GM19372 (cell line): ENCODE data around the gene MYL10.
"Not testable (repeated sequence)": the region's sequence is repeated elsewhere in the genome, so short reads cannot be mapped to it uniquely, and the experiment has no call there.

Experiments used
- ATAC-seq: cut with Tn5 transposase; IDR thresholded peaks from one replicate; pipeline ENCODE4 v1.9.1; 2021; ENCODE audit warnings: mild to moderate bottlenecking, low read depth, moderate library complexity; ENCODE audit not compliant: unreplicated experiment

Gene MYL10

DNA sequence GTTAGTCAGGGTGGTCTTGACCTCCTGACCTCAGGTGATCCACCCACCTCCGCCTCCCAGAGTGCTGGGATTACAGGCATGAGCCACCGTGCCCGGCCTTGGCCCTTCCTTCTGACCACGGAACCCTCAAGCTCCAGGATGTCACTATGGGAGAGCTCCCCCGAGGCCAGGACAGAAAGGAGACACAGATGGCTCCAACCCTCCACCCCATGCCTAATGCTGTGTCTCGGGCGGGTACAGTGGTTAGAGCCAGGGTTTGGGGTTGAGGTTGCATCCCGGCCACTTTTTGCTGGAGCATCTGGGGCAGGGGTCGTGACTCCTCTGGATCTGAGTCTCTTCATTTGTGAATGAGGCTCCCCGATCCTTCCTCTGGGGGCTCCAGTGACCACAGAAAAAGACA is 8.1 kb downstream of the MYL10 start:
- no peak for ATAC-seq

GRCh38 chr7:101620395-101620794 is 8.7 kb downstream of the MYL10 start:
- no peak for ATAC-seq

GRCh38 chr7:101618916-101619315 is 10.2 kb downstream of the MYL10 start:
- ATAC-seq, result no peak

GRCh38 chr7:101618207-101618839 is 10.8 kb downstream of the MYL10 start:
- ATAC-seq, result no peak

DNA sequence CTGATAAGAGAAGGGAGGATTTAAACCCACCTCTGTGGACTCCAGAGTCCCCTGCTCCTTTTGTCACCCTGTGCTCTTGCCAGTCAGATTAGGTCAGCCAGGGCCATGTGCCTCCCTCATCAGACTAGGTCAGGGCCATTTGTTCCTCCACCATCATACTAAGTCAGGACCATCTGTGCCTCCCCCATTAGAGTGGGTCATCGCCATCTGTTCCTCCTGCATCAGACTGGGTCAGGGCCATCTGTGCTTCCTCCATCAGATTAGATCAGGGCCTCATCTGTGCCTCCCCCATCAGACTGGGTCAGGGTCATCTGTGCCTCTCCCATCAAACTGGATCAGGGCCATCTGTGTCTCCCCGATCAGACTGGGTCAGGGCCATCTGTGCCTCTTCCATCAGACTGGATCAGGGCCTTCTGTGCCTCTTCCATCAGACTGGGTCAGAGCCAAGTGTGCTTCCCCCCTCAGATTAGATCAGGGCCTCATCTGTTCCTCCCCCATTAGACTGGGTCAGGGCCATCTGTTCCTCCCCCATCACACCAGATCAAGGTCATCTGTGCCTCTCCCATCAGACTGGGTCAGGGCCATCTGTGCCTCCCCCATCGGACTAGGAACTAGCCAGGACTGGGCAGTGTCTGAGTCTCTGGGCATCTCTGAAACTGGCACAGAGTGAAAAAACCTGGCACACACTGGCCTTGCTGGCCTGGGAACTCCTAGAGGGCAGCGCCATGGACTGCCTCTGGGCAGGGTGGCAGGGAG is 11.5 kb downstream of the MYL10 start:
- no peak for ATAC-seq

DNA sequence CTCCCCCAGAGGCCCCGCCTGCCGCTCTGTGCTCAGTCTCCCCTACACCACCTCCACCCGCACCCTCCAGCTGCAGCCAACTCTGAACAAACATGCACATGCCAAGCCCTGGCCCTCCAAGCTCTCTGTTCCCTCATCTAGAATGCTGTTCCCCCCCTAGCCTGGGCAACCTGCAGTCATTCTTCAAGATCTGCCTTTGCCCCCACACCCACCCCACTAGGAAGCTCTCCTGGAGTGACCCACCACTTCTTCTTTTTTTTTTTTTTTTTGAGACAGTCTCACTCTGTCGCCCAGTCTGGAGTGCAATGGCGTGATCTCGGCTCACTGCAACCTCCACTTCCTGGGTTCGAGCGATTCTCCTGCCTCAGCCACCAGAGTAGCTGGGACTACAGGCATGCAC is 13.7 kb downstream of the MYL10 start:
- no peak for ATAC-seq

DNA sequence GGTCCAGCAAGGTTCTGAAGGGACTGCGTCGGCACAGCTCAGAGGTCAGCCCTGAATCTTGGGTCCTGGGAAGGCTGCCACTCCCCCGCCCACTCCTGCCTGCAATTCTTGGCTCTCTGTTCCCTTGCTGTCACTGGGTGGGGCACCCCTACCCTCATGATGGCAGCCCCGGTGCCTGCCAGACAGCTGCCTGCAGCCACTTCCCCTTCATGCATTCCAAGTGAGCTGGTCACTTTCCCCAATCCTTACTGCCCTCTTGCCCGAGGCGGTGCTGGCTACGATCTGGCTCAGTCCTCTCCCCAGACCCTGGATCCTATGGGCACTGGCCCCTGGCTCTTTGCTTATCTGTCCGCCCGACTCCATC is 14.2 kb downstream of the MYL10 start:
- ATAC-seq, result no peak

DNA sequence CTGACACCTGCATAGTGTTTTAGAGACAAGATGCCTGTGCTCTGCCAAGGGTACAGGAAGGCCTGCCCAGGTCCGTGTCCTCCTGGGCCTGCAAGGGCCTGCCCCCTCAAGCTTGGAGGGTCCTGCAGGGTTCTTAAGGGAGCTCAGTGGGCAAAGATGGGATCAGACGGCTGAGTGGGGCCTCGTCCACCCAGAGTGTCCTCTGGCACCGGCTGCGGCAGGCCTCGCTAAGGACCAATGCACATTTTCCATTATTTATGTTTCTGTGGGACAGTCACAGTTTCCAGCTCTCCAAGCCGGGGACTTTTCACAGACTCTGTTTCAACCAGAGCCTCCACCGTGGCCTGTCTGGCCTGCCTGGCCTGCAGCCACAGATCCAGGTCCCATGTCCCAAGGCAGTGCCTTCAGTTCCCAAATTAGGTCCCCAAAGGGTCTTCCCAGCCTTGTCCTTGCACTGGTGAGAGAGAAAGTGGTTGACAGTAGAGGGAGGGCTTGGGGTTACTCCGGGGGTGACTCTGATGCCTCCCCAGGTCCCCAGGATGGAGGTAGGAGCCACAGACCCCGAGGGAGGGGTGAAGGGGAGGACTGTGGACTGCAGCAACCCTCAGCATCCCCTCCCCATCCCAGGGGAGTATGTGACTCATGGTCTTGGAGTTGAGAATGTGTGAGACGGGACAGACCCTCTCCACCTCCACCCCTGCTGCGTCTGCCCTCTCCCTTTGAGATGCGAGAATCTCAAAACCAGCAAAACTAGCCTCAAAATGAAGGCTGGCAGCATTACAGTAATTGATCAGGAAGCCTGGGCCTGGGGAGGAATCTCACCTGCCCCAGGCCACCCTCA is 14.8 kb downstream of the MYL10 start:
- no peak for ATAC-seq

GRCh38 chr7:101612885-101613515 is 16.1 kb downstream of the MYL10 start:
- ATAC-seq, result no peak

DNA sequence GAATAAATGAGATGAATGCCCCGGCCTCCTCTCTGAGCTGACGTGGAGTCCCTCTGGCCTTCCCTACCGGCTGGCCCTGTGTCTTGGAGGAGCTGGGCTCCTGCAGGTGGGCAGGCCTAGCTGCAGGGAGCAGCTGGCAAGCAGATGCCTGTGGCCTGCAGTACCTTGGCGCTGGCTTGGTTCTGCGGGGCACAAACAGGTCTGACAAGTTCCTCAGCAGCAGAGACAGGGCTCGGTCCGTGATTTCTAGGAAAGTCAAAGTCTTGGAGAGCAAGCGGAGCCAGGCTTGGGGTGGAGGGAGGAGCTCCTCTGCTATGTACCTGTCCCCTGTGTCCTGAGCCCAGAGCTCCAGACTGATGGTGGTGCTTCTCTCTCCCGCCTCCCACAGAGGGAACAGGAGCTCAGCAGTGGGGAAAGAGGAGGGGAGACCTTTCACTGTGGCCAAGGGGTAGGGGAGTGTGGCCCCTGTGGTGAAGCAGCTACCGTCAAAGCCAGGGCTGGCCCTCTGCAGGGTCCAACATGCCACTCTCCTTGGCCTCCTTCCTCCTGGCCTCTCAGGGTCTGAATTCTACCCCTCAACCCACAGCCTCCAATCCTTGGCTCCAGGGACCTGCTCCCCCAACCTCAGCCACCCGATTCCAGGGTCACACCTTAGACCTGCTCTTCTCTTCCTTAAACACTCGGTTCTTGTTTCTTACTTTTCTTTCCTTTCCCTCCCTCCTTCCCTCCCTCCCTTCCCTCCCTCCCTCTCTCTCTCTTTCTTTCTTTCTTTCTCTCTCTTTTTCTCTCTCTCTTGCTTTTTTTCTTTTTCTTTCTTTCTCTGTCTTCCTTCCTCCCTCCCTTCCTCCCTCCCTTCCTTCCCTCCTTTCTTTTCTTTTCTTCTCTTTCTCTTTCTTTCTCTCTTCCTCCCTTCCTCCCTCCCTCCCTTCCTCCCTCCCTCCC is 20.1 kb downstream of the MYL10 start:
- ATAC-seq, result no peak

DNA sequence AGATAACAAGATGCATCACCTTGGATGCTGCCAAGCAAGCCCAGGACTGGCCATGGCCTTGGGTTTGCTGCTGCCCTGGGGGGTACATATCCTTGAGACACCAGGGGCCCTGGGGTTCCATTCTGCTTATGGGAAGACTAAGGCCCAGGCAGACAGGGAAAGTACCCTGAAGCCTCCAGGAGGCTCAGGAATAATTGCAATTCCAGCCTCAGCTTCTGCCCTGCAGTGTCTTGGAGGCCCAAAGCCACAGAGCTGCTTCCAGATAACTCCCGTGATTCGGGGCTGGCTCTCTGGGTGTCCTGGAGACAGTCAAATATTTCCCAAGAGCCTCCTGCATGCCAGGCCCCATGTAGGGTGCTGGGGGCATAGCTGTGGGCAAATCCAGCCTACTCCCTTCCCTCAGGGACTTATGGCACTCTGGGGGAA is 22.6 kb downstream of the MYL10 start:
- no peak for ATAC-seq

DNA sequence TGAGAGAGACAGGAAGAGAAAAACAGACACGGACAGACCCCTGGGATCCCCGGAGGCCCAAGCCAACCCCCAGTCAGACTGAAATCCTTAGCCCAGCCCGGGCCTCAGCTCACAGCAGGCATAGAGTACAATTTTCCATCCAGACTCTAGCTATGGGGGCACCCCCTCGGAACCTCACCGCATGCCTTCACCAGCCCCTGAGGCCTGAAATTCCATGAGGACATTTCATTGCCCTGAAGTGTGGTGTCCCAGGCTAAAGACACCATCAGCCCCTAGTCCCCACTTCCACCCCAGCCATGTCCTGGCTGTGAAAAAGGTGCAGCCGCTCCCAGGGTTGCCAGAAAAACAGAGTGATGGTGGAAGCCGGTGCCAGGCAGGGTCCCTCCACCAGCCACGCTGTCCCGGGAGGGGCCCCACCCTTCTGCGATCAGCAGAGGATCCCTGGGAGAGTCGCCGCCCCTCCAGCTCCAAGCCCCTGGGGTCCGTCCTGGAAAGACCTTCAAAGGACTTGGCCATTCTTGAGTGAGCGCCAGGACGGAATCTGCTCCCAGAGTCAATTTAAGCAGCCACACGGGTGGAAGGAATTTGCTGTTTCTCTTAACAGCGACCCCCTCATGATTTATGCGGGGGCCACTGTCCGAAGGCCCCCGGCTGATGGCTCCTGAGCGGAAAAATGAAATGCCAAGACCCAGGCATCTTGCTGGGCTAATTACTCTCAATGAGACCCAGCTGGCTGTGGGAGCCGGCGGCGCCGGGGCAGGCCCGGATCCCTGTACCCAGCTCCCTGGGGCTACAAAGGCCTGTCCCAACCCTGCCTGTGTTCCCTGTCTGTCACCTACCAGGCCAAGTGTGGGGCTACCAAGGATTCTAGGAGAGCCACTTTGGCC is 23.2 kb downstream of the MYL10 start:
- no peak for ATAC-seq

GRCh38 chr7:101604934-101605332 is 24.2 kb downstream of the MYL10 start:
- not testable (repeated sequence) for ATAC-seq

- ATAC-seq, result no peak
Measured at GRCh38 chr7:101604331-101604933, 24.7 kb downstream of the MYL10 start.

DNA sequence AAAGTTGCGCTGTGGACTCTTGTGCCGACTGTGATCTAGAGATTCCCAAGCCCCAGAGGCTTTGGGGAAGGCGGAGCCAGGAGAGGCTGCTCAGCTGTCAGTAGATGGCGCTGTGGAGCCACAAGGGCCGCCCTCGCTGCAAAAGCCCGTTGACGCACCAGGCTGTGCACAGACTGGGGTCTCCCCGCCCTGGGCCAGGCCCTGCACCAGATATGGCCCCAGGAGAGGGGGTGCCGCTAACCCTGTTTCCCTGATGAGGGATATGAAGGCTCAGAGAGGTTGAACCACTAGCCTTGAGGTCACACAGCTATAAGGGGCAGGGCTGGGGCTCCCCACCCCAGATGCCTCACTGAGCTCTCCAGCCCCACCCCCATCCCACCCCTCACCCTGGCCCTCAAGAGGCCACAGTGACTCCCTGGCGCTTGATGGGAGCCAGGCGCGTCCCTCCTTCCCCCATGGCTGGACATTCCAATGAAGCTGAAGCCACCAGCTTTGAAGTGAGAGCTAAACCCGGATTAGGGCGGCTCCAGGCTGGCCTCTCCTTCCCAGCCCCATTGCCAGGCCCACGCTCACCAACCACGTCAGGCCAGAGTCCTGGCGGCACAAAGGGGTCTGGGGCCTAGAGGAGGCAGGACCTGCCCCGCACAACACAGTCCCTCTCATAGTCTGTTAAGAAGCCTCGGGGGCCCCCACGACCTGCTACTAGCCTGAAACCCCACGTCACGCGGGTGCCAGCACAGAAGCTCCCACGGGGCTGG is 26.4 kb downstream of the MYL10 start:
- no peak for ATAC-seq

GRCh38 chr7:101602082-101602481 is 27.0 kb downstream of the MYL10 start:
- ATAC-seq, result no peak

GRCh38 chr7:101599787-101600186 is 29.3 kb downstream of the MYL10 start:
- ATAC-seq, result no peak
